Subcutaneous adipose tissue (tissue), 4 donors: Measurements from ENCODE around the gene TPO. TPM values are rescaled to one million over a fixed set of nuclear protein-coding genes. Genes with fewer than 3 reads are reported as not detected.

Experiments
- CTCF ChIP-seq: fragments of 450-650 bp; IDR thresholded peaks from one replicate; pipeline ENCODE4 v1.5.1; 2016; ENCODE audit warnings: low read depth, mild to moderate bottlenecking, control low read depth, antibody characterized with exemption, moderate library complexity
- total RNA-seq, 4 donors: library from RNA; depleted of rRNA; stranded (reverse); fragments of >200 nt; gene quantifications; one replicate each; pipeline ENCODE4 v1.1.0, GENCODE V29; 2016

TPO gene
- total RNA-seq, 4 donors from 2014 or later = 5.9 to 22.2 (median 15.4) TPM

- TF ChIP-seq CTCF = no peak
Observed at GRCh38 chr2:1581965-1582625, 168.8 kb downstream of the TPO start.

GRCh38 chr2:1582891-1583341, 169.7 kb downstream of the TPO start:
- TF ChIP-seq CTCF = no peak

- TF ChIP-seq CTCF = no peak
Observed at GRCh38 chr2:1584051-1584531, 170.8 kb downstream of the TPO start.

- TF ChIP-seq CTCF = no peak
Observed at GRCh38 chr2:1584691-1585485, 171.6 kb downstream of the TPO start.

GRCh38 chr2:1585635-1586034, 172.4 kb downstream of the TPO start:
- no peak for TF ChIP-seq CTCF

- TF ChIP-seq CTCF = no peak
Observed at GRCh38 chr2:1586251-1586922, 173.1 kb downstream of the TPO start.
